Stimulated activated CD4-positive, alpha-beta T cell treated with anti-CD3 and anti-CD28 coated beads, Interleukin-15, amount 100 ng/mL, for 1 hour (primary cell): ENCODE measurements around the gene AOX1.
"Not testable (repeated sequence)": the region's sequence is repeated elsewhere in the genome, so short reads cannot be mapped to it uniquely, and the experiment has no call there.

ENCODE experiments used
- DNase-seq, 2 donors: peaks; one replicate each; pipeline ENCODE4 v3.0.0-alpha.2; 2020; ENCODE audit warnings: low read depth in 1 of 2, low spot score in 1 of 2

AOX1 gene

GRCh38 chr2:200627110-200627770 lies 41.4 kb downstream of the AOX1 start:
- DNase-seq = no peak

GRCh38 chr2:200628461-200628860 lies 42.6 kb downstream of the AOX1 start:
- DNase-seq = not testable (repeated sequence)

GRCh38 chr2:200631287-200631686 lies 45.5 kb downstream of the AOX1 start:
- no peak for DNase-seq

GRCh38 chr2:200634231-200634964 lies 48.6 kb downstream of the AOX1 start:
- no peak for DNase-seq

DNA sequence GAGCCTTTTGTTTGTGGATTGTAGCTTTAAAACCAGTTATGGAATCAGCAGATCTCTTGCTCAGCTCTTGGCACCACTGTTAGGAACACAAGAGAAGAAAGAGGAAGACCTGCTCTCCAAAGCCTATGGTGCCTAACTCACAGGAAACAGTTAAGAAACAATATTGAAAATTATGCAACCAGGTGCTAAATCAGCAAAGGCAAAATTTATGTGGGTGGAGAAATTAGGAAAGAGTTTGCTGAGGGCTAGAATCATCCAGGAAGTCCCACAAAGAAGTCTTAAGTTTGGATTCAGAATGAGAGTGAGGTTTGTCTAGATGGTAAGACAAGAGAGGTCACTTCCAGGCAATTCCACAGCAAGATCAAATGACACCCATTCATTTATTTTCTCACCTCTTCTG lies 49.4 kb downstream of the AOX1 start:
- DNase-seq = no peak

DNA sequence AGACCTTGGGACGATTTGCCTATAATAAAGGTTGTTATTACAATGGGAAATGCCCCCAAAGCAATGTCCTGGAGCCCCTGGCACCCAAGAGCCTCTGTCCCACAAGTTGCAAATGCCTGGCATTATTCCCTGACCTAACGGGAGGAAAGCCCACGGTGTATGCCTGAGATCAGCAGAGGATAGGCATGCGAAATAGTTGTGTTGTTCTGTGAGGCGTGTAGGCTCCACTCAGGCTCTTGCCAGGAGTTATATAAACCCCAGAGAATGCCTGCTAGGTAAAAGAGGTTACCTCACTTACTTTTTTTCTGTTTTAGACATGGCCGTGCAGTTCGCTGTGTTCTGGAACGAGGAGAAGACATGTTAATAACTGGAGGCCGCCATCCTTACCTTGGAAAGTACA lies 52.1 kb downstream of the AOX1 start:
- DNase-seq = no peak

DNA sequence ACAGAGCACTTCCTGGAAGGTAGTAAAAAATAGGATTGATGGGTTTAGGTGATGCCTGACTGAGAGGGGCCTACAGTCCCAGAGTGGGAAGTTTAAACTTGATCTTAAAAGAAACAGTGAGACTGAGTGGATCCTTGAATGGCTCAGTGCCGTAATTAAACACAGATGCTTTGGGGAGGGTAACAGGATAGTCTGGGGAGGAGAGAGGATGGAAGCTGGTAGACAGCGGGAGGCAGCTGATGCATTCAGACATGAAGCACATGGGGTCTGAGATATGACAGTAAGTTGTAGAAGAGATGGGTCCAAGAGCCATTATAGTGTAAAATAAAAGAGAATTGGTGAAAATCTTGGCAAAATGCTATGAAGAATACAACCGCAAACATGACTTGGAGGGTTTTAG lies 54.4 kb downstream of the AOX1 start:
- DNase-seq = no peak

DNA sequence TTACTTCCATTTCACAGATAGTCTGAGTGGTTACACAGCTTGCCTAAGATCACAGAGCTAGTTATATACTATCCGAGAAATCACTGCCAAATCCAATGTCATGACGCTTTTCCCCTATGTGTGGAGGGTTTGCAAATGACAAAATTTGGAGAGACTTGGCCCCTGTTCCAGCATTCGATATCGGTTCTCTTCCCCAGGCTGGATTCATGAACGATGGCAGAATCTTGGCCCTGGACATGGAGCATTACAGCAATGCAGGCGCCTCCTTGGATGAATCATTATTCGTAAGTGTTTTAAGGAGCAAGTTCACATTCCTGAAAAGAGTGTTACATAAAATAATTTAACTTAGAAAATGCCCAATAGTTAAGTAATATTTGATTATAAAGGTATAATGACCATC lies 55.1 kb downstream of the AOX1 start:
- DNase-seq = no peak

DNA sequence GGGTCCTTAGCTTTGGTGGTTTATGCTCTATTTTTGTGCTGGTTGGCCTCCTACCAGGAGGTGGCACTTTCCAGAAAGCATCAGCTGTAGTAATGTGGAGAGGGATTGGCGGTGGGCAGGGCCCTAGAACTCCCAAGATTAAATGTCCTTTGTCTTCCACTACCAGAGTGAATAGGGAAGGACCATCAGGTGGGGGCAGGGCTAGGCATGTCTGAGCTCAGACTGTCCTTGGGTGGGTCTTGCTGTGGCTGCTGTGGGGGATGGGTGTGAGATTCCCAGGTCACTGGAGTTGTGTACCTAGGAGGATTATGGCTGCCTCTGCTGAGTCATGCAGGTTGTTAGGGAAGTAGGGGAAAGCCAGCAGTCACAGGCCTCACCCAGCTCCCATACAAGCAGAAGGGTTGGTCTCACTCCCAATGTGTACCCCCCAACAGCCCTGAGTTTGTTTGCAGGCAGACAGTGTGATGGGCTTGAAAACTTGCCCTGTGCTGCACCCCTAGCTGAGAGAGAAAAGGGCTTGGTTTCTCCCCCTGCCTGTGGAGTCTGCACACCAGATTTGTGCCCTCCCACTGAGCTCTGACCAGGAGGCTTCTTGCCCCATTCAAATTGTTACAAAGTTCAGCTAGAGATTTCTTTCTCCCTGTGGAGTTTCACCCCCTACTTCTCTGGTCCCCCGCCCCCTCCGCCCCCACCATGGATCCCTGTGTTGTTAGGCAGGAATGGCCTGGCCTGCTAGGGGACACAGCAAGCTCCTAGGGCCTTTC lies 62.9 kb downstream of the AOX1 start:
- DNase-seq = not testable (repeated sequence)

GRCh38 chr2:200649724-200650123 lies 63.9 kb downstream of the AOX1 start:
- DNase-seq = no peak

DNA sequence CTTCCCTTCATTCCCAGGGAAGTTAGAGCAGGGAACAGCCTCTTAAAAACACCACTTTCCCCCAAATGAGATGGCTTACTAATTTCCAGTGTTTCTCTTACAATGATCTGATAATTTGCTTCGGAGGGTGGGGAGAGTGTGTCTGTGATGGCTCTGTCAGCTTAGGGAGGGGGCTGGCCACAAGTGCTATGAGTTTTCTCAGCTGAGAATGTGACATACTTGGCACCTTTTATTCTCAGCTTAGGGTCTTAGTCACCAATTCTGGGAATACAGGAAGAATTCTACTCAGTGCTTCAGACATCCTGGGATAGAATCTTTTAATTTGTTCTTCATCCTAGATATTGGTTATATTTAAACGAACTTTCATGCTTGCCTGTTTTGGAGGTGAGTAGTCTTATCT lies 64.4 kb downstream of the AOX1 start:
- no peak for DNase-seq

DNA sequence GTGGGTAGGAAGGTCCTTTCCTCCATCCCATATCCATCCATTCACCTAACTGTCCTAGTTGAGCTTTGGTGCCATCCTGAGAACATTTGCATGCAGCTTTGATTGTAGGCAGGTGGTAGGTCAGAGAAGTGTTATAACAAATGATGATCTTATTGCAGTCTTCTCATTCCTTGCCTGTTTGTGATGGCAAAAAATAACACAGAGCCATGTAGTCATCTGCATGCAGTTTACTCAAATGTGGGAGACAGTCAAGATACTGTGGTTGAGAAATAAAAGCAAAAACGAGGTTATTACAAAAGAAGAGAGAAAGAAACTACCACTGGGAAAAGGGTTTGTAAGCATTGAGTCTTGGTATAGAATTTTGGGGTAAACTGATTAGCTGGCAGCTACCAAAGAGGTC lies 66.3 kb downstream of the AOX1 start:
- DNase-seq = no peak

DNA sequence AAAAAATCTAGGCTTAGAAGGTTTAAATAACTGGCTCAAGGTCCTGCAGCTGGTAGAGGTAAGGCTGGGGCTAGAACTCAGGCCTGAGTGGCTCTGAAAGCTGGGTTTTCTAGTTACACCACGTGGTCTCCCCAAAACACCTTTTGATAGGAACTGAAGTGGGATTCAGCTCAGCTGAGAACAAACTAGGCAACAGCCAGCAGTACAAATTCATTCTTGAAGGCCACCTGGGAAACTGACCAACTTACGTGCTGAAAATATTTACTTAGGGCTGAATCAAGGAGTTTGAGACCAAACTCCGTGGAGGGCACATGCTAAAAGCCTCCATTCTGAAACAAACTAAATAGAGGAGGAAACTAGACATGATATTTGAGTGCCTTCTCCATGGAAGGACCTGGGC lies 67.2 kb downstream of the AOX1 start:
- DNase-seq = no peak

DNA sequence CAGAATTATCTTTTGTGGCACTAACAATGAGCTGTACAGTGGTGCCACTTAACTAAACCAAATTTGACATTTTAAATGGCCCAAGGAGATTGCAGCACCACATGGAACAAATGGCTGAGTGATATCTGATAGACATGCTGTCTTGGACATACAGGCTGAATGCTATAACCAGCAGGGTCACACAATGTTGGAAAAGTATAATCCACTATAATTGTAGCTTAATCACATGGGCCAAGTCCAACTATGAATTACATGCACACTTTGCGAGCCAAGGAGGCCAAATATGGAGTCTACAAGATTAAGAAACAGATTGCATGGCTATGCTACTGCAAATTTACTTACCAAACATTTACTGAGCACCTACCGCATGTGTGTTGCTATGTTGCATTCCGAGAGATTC lies 69.0 kb downstream of the AOX1 start:
- DNase-seq = no peak

DNA sequence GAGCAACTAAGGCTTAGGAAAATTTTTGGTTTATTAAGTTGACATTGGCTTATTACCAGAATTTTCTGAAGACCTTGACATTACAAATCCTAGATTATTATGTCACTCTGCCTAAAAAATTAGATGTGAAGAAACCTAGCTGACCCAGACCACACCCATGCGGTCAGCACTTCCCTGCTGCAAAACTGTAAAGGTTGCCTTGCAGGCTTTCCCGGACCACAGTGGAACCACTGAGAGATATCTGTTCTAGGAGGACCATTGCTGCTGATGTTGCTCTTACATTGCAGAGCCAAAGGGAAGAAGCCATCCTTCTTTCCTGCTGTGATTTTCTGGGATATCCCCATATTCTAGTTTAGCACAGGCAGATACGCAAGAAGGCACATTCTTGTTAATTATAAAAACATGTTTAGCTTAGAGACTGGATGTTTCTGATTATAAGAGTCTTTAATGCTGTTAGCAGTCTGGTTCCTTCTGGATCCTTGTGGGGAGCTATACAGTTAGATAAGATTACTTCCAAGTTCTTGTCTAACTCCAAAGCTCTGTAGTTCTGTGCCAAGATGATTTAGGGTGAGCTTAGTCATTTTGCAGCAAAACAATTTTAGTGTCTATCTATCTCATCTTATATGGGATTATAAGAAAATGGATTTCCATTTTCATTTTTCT lies 70.2 kb downstream of the AOX1 start:
- no peak for DNase-seq

- DNase-seq = no peak
Observed at GRCh38 chr2:200658278-200658864, 72.6 kb downstream of the AOX1 start.

DNA sequence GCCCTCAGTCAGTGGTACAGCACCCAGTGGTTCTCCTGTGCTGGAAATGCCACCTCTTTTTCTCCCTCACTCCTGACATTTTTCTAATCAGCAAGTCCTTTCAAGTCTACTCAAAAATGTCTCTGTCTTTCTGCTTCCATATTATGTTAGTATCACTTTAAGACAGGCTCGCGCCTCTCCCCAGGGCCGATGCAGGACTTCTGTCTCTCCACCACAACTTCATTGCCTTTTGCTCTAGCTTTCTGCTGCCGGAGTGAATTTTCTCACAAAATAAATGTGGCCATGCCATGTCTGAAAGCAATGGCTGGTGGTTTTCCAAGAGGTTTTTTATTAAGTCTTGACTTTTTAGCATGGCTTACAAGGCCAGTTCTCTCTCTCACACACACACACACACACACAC lies 73.6 kb downstream of the AOX1 start:
- no peak for DNase-seq

DNA sequence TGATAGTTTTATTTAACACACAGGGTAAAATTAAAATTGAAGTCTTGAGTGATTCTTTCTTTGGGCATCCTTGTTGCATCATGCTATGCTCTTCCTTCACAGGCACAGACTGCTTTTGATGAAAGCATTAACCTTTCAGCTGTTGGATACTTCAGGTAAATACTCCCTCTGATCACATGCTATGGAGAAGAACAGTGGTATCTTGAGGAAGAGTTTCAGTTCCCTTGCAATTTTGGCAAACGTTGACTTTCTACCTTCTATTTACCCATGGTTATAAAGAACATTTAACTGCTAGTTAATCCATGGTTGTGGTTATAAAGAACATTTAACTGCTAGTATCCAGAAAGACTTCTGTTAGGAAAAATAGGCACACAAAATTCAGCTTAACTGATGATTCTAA lies 75.7 kb downstream of the AOX1 start:
- DNase-seq = no peak

DNA sequence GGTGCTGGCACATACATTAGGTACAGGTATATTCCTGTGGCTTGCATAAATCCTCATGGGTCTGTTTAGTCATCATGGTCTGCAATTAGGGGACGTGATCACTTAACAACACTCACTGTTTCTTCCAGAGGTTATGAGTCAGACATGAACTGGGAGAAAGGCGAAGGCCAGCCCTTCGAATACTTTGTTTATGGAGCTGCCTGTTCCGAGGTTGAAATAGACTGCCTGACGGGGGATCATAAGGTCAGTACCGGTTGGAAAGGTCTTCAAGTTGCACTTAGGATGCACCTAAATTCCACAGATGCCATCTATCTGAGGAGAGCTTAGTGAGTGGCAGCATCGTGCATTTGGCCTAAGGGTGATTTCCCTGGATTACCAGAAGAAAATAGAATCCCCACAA lies 76.9 kb downstream of the AOX1 start:
- no peak for DNase-seq

- DNase-seq = no peak
Observed at GRCh38 chr2:200664770-200665494, 79.1 kb downstream of the AOX1 start.
